ENCODE measurements around the gene UMAD1. TPM values are rescaled to one million over a fixed set of nuclear protein-coding genes. Genes with fewer than 3 reads are reported as not detected.

The UMAD1 gene
- total RNA-seq, 2 donors from 2014 or later, result 12.9 to 23.9 TPM

GRCh38 chr7:7688310-7688709 is 47.8 kb downstream of the UMAD1 start:
- peaks cover 8 to 30% of the 10 kb centered on the region in 2 donors for H3K4me1 ChIP-seq (ENCODE audit: control insufficient read depth in 1 of 2, low read depth in 2 of 2)
- DNase-seq (ENCODE audit: low spot score) (no peak), ATAC-seq (ENCODE audit: insufficient number of reproducible peaks, low FRiP score, low read depth) (no peak)
- no peak for TF ChIP-seq CTCF (IDR thresholded peaks at IDR 0.05)
- H3K27me3 ChIP-seq (replicated peaks; ENCODE audit: insufficient read depth), result no peaks in the 10 kb centered on the region
- no peaks in the 10 kb centered on the region for H3K36me3 ChIP-seq
- H3K27ac ChIP-seq, result peak overlapping the region in 1 of 2 donors; percentile 38
- H3K4me3 ChIP-seq, result peak overlapping the region; percentile 53
- no peaks in the 10 kb centered on the region for H3K9me3 ChIP-seq

- ATAC-seq (ENCODE audit: insufficient number of reproducible peaks, low FRiP score, low read depth) (no peak), DNase-seq (ENCODE audit: low spot score) (no peak)
Measured at GRCh38 chr7:7688956-7689355, 48.4 kb downstream of the UMAD1 start.

GRCh38 chr7:7693881-7694280 is 53.3 kb downstream of the UMAD1 start:
- Histone ChIP-seq H3K4me3 (no peak overlapping the region), H3K27ac (no peak overlapping the region), H3K36me3 (no peaks in the 10 kb centered on the region), H3K27me3 (replicated peaks; ENCODE audit: insufficient read depth) (no peaks in the 10 kb centered on the region), H3K9me3 (no peaks in the 10 kb centered on the region), H3K4me1 (ENCODE audit: control insufficient read depth in 1 of 2, low read depth in 2 of 2) (peaks cover 3 to 47% of the 10 kb centered on the region in 2 donors)
- DNase-seq (ENCODE audit: low spot score), result no peak
- ATAC-seq (ENCODE audit: insufficient number of reproducible peaks, low FRiP score, low read depth), result no peak
- TF ChIP-seq CTCF (IDR thresholded peaks at IDR 0.05), result no peak

More at GRCh38 chr7:7688956-7689355, 48.4 kb downstream of the UMAD1 start:
- no peak overlapping the region for H3K4me3 ChIP-seq
- peaks cover 8 to 28% of the 10 kb centered on the region in 2 donors for H3K4me1 ChIP-seq (ENCODE audit: control insufficient read depth in 1 of 2, low read depth in 2 of 2)
- no peaks in the 10 kb centered on the region for H3K36me3 ChIP-seq
- no peaks in the 10 kb centered on the region for H3K9me3 ChIP-seq
- H3K27me3 ChIP-seq (replicated peaks; ENCODE audit: insufficient read depth), result no peaks in the 10 kb centered on the region
- TF ChIP-seq CTCF (IDR thresholded peaks at IDR 0.05), result no peak
- no peak overlapping the region for H3K27ac ChIP-seq

- no peaks in the 10 kb centered on the region for H3K27me3 ChIP-seq (replicated peaks; ENCODE audit: insufficient read depth)
- no peak for TF ChIP-seq CTCF (IDR thresholded peaks at IDR 0.05)
- H3K36me3 ChIP-seq, result no peaks in the 10 kb centered on the region
- no peaks in the 10 kb centered on the region for H3K9me3 ChIP-seq
- no peak for ATAC-seq (ENCODE audit: insufficient number of reproducible peaks, low FRiP score, low read depth)
- H3K27ac ChIP-seq, result no peak overlapping the region
- H3K4me1 ChIP-seq (ENCODE audit: control insufficient read depth in 1 of 2, low read depth in 2 of 2), result peaks cover 3 to 54% of the 10 kb centered on the region in 2 donors
- no peak for DNase-seq (ENCODE audit: low spot score)
- no peak overlapping the region for H3K4me3 ChIP-seq
Measured at GRCh38 chr7:7694542-7694941, 54.0 kb downstream of the UMAD1 start.

- H3K27ac ChIP-seq, result peak overlapping the region; percentile 30 to 41
- no peak for TF ChIP-seq CTCF (IDR thresholded peaks at IDR 0.05)
- peaks cover 3 to 61% of the 10 kb centered on the region in 2 donors for H3K4me1 ChIP-seq (ENCODE audit: control insufficient read depth in 1 of 2, low read depth in 2 of 2)
- no peak for DNase-seq (ENCODE audit: low spot score)
- H3K9me3 ChIP-seq, result no peaks in the 10 kb centered on the region
- no peaks in the 10 kb centered on the region for H3K36me3 ChIP-seq
- no peak overlapping the region for H3K4me3 ChIP-seq
- H3K27me3 ChIP-seq (replicated peaks; ENCODE audit: insufficient read depth), result no peaks in the 10 kb centered on the region
- no peak for ATAC-seq (ENCODE audit: insufficient number of reproducible peaks, low FRiP score, low read depth)
Measured at GRCh38 chr7:7695111-7695817, 54.7 kb downstream of the UMAD1 start.
